ENCODE results near the gene OBSL1. TPM values are rescaled to one million over a fixed set of nuclear protein-coding genes. Genes with fewer than 3 reads are reported as not detected.

OBSL1 gene
- total RNA-seq, 1 donor from 2014 or later, result 0.59 TPM

DNA sequence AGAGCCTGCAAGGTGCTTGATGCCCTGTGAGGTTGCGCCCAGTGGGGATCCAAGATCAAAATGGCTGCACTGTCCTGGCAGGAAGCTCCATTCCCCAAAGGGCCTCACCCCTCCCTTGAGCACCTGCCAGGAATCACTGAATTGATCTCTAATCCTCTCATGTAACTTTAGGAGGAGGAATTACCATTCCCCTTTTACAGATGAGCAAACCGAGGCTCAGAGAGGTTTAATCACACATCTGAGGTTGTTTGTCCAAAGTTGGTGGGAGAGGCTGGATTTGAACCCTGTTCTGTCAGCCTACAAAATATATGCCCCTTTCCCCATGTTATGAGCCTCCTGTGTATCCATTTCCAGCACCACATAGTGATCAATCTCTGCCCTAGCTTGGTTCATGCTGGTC, 46.5 kb downstream of the OBSL1 start:
- no peak overlapping the region for H3K4me3 Mint-ChIP-seq (ENCODE audit: low read depth)
- peaks cover 2% of the 10 kb centered on the region for H3K4me1 Mint-ChIP-seq (ENCODE audit: low read depth)
- H3K36me3 Mint-ChIP-seq (ENCODE audit: low read depth), result no peaks in the 10 kb centered on the region
- H3K27me3 Mint-ChIP-seq (ENCODE audit: low read depth), result peaks cover 75% of the 10 kb centered on the region
- no peak for DNase-seq (ENCODE audit: low spot score)
- no peaks in the 10 kb centered on the region for H3K9me3 Mint-ChIP-seq
- no peak overlapping the region for H3K27ac Mint-ChIP-seq
- intact Hi-C loops (cut with micrococcal nuclease), result no loop called here

DNA sequence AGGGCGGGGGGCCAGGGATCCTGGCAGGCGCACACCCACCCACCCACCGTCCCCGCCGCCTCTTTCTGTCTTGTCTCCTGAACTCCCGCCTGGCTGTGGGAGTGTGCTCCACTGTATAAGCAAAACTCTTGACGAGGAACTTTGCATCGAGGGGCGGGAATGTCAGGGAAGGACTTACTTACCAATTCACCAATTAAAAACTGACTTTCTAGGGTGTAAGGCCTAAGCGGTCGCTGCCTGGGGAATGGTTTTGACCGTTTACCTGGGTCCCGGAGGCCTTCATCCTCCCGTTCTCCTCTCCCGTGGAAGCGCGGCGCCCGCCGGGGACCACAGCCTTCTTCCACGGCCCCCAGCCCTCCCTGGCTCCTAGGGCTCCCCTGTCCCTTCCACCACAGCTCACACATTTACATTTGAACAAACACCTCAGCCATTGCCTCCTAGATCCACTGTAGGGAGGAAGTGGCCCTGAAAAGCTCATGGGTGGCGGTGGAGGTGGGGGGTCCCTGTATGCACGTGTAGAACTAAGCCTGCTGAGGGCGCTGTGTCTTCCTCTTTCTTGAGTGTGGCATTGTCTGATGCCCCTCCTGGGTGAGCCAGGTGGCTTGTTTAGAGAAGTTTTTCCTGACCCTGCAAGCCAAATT, 48.2 kb downstream of the OBSL1 start:
- Mint-ChIP-seq H3K36me3 (ENCODE audit: low read depth) (no peaks in the 10 kb centered on the region), H3K27me3 (ENCODE audit: low read depth) (peaks cover 69% of the 10 kb centered on the region), H3K4me1 (ENCODE audit: low read depth) (peaks cover 2% of the 10 kb centered on the region), H3K9me3 (no peaks in the 10 kb centered on the region), H3K27ac (no peak overlapping the region), H3K4me3 (ENCODE audit: low read depth) (no peak overlapping the region)
- no peak for DNase-seq (ENCODE audit: low spot score)
- intact Hi-C loops (cut with micrococcal nuclease), result no loop called here

DNA sequence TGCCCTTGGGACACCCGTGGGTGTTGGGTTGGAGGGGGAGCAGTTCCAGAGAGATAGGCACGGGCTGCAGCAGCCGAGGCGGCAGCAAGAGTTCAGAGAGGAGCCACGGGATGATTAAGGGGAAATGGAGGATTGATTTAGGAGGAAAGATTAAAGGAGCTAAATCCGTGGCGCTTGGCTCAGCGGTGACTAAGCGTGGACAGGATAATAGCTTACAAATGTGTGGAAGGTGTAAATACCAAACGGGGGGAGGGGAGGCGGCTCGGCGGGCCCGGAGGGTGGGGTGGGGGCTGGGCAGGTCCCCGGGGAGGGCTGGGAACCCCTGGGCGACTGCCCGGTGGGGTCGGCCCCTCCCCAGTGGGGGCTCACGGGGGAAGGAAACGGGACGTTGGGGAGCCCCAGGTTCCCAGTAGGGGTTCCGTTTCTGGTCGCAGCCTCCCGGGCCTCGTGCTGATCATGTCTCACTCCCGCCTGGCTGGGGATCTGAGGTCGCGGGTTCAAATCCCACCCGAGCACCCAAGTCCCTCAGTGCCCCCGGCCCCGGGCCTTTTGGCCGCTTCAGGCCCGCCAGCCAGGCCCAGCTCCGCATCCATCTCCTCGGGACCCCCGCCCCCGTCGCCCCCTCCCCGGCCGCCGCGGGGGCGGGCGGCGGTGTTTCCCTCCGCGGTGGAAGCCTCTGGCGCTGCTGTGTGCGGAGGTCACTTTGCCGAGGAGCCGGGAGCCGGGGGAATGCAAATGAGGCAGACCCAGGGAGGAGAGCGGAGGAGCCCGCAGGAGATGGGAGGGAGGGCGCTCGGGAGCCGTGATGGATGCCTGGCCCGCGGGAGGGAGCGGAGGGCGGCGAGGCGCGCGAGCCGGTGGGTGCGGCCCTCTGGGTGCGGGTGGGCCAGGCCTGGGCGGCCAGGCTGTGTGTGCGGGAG, 49.0 kb downstream of the OBSL1 start:
- Mint-ChIP-seq H3K4me1 (ENCODE audit: low read depth) (peaks cover 2% of the 10 kb centered on the region), H3K36me3 (ENCODE audit: low read depth) (no peaks in the 10 kb centered on the region), H3K27me3 (ENCODE audit: low read depth) (peaks cover 69% of the 10 kb centered on the region), H3K4me3 (ENCODE audit: low read depth) (no peak overlapping the region), H3K27ac (no peak overlapping the region), H3K9me3 (no peaks in the 10 kb centered on the region)
- intact Hi-C loops (cut with micrococcal nuclease), result no loop called here
- DNase-seq (ENCODE audit: low spot score), result no peak

DNA sequence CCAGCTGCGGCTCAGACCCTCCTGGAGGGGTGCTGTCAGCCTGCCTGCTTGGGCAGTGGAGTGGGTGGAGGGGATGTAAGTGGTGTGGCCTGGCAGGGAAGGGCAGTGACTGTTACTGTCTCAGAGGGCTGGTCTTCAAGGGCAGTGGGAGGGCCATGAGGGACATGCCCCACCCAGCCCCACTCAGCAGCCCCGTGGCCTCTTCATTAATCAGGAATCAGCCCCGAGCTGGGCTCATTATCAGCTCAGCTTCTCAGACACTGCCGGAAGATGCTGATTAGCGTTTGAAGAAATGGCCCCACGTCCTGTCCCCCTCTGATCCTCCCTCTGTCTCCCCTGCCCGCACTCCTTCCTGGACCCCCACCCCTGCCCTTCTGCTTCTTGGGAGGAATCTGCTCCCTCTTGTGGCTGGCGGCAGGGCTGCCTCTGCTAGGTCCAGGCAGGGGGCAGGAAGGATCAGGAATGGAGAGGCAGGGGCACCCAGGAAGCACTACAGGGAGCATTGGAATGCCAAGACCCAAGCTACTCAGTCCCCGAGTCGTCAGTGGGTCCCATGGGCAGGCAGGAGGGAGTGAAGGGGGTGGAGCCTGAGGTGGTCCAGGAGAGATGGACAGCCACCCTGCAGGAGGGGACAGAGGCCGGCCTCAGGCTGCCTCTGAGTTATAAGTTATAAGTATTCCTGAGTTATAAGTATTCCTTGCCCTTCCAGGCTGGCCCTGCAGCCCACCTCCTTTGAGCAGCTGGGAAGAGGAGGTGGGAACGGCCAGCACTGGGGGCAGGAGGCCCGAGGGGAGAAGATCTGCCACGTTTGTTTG, 50.1 kb downstream of the OBSL1 start:
- Mint-ChIP-seq H3K4me1 (ENCODE audit: low read depth) (peaks cover 2% of the 10 kb centered on the region), H3K9me3 (no peaks in the 10 kb centered on the region), H3K4me3 (ENCODE audit: low read depth) (no peak overlapping the region), H3K27me3 (ENCODE audit: low read depth) (peaks cover 73% of the 10 kb centered on the region), H3K36me3 (ENCODE audit: low read depth) (no peaks in the 10 kb centered on the region), H3K27ac (no peak overlapping the region)
- no peak for DNase-seq (ENCODE audit: low spot score)
- intact Hi-C loops (cut with micrococcal nuclease), result no loop called here

DNA sequence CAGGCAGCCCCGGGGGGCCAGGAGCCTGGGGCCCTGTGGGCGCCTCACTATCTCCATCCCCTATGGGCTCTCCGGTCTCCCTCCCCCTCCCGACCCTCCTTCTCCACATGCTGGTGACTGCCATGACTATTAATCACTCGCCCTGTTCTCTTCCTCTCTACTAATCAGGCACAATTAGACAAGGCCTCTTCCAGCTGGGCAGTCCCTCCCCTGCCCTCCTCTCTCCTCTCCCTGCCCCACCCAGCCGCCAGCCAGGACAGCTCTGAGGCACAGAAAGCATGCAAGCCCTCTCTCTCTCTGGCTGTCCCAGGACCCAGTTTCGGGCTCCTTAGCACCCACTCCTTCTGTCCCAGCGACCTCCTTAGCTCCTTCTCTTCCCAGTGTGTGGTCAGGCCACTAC, 51.3 kb downstream of the OBSL1 start:
- intact Hi-C loops (cut with micrococcal nuclease), result no loop called here
- H3K4me1 Mint-ChIP-seq (ENCODE audit: low read depth), result peaks cover 2% of the 10 kb centered on the region
- no peaks in the 10 kb centered on the region for H3K36me3 Mint-ChIP-seq (ENCODE audit: low read depth)
- no peak for DNase-seq (ENCODE audit: low spot score)
- H3K4me3 Mint-ChIP-seq (ENCODE audit: low read depth), result no peak overlapping the region
- no peak overlapping the region for H3K27ac Mint-ChIP-seq
- peaks cover 71% of the 10 kb centered on the region for H3K27me3 Mint-ChIP-seq (ENCODE audit: low read depth)
- no peaks in the 10 kb centered on the region for H3K9me3 Mint-ChIP-seq

DNA sequence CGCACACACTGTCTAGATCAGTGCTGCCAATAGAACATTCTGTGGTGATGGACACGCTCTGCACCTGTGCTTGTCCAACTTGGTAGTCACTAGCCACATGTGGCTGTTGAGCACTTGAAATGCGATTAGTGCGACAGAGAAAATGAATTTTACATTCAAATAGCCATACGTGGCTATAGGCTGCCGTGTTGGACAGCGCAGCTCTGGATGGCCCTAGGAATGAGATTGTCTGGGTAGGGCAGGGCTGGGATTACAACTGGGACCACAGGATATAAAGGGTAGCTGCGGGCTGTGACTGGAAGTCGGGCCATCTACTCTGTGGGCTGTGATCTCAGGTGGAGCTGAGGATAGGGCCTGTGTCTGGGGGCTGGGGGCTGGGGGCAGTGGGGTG, 51.8 kb downstream of the OBSL1 start:
- no peaks in the 10 kb centered on the region for H3K9me3 Mint-ChIP-seq
- H3K4me3 Mint-ChIP-seq (ENCODE audit: low read depth), result no peak overlapping the region
- no peak overlapping the region for H3K27ac Mint-ChIP-seq
- intact Hi-C loops (cut with micrococcal nuclease), result no loop called here
- DNase-seq (ENCODE audit: low spot score), result no peak
- no peaks in the 10 kb centered on the region for H3K36me3 Mint-ChIP-seq (ENCODE audit: low read depth)
- peaks cover 67% of the 10 kb centered on the region for H3K27me3 Mint-ChIP-seq (ENCODE audit: low read depth)
- peaks cover 2% of the 10 kb centered on the region for H3K4me1 Mint-ChIP-seq (ENCODE audit: low read depth)

DNA sequence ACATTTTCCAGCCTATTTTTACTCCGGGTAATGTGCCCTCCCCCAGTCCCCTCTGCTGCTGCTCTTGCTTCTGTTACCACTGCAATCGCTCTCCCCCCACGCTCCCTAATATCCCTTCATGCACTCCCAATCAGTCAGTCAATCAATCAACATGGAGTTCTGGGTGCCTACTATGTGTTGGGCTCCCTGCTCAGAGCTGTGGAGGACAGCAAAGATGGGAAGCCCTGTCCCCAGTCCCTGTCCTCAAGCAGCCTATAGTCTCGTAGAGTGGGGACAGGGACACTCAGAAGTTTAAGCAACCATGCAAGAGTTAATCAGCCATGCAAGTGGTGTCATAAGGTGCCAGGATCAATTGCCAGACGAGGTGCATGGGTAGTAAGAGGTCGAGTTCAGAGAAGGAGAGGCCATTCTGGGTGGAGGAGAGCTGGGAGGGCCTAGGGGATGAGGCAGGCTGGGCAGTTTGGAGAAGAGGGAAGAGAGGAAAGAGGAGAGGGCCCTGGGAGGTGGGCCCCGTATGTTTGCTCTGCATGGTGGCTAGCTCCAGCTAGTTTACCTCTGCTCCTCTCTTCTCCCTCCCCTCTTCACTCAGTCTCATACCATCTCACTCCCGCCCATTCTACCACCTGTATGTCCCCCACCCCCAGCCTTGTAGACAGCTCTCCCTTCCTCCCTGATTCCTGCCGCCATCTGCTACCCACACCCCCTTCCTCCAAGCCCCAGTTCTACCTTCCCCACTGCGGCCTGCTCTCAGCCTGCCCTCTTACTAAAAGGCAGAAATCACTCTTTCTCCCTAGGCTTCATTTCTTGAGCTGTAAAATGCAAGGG, 53.2 kb downstream of the OBSL1 start:
- Mint-ChIP-seq H3K27me3 (ENCODE audit: low read depth) (peaks cover 65% of the 10 kb centered on the region), H3K9me3 (no peaks in the 10 kb centered on the region), H3K4me1 (ENCODE audit: low read depth) (peaks cover 2% of the 10 kb centered on the region), H3K4me3 (ENCODE audit: low read depth) (no peak overlapping the region), H3K27ac (no peak overlapping the region), H3K36me3 (ENCODE audit: low read depth) (no peaks in the 10 kb centered on the region)
- intact Hi-C loops (cut with micrococcal nuclease), result no loop called here
- DNase-seq (ENCODE audit: low spot score), result no peak

DNA sequence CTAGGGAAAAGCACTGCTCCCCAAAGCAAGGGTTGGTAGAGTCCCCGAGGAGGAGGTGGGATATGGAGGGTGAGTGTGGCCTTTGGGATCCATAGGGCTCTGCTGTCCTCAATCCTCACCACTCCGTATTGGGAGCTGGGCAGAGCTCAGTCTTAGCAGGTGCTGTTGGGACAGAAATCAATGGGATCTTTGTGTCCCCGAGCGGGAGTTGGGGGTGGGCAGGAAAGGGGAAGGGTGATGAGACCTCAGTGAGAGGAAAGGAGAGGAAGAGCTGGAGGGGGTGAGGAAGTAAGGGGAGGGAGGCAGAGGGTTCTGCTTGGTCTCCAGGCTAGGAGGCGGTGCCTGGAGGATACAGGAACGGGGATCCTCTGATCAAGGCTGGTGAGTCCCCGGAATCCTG, 54.5 kb downstream of the OBSL1 start:
- no peaks in the 10 kb centered on the region for H3K4me1 Mint-ChIP-seq (ENCODE audit: low read depth)
- H3K9me3 Mint-ChIP-seq, result no peaks in the 10 kb centered on the region
- no peak overlapping the region for H3K4me3 Mint-ChIP-seq (ENCODE audit: low read depth)
- no peaks in the 10 kb centered on the region for H3K36me3 Mint-ChIP-seq (ENCODE audit: low read depth)
- intact Hi-C loops (cut with micrococcal nuclease), result no loop called here
- H3K27me3 Mint-ChIP-seq (ENCODE audit: low read depth), result peaks cover 70% of the 10 kb centered on the region
- no peak for DNase-seq (ENCODE audit: low spot score)
- H3K27ac Mint-ChIP-seq, result no peak overlapping the region

DNA sequence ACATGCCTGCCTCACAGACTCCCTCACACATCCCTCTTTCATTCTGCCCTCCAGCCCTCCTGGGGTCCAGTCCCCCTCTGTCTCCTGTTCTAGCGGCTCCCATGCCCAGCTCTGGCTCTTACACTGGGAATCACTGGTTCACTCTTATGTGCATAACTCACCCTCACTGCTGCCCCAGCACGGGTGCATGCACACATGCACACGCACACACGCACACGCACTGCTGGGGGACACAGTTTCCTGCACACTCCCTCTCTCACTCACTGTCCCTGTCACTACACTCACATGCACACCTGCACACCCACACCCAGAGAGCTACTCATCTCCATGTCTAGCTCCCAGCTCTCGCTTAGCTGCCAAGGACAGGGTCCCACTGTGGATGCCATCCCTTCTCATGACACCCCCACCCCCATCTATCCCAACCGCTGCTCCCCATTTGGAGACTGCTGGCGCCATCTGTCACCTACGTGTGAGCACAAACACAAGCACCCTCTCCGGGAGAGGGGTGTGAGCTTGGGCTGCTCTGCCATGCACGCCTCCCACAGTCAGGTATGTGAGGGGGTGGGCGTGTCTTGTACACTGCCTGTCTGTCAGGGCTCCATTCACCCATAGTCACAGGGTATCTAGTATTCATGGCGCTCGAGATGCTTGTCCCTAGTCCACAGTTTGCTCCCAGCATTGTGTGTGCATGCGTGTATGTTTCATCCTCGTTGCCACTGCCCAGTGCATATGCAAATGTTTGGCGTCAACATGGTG, 55.3 kb downstream of the OBSL1 start:
- no peak overlapping the region for H3K27ac Mint-ChIP-seq
- DNase-seq (ENCODE audit: low spot score), result no peak
- H3K36me3 Mint-ChIP-seq (ENCODE audit: low read depth), result no peaks in the 10 kb centered on the region
- H3K4me3 Mint-ChIP-seq (ENCODE audit: low read depth), result no peak overlapping the region
- intact Hi-C loops (cut with micrococcal nuclease), result no loop called here
- no peaks in the 10 kb centered on the region for H3K4me1 Mint-ChIP-seq (ENCODE audit: low read depth)
- no peaks in the 10 kb centered on the region for H3K9me3 Mint-ChIP-seq
- peaks cover 69% of the 10 kb centered on the region for H3K27me3 Mint-ChIP-seq (ENCODE audit: low read depth)

DNA sequence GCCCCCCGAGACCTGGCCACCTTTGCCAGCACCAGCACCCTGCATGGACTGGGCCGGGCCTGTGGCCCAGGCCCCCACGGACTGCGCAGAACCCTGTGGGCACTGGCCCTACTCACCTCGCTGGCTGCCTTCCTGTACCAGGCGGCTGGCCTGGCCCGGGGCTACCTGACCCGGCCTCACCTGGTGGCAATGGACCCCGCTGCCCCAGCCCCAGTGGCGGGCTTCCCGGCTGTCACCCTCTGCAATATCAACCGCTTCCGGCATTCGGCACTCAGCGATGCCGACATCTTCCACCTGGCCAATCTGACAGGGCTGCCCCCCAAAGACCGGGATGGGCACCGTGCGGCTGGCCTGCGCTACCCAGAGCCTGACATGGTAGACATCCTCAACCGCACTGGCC, 56.5 kb downstream of the OBSL1 start:
- H3K4me1 Mint-ChIP-seq (ENCODE audit: low read depth), result peaks cover 5% of the 10 kb centered on the region
- H3K4me3 Mint-ChIP-seq (ENCODE audit: low read depth), result no peak overlapping the region
- H3K27me3 Mint-ChIP-seq (ENCODE audit: low read depth), result peaks cover 72% of the 10 kb centered on the region
- H3K36me3 Mint-ChIP-seq (ENCODE audit: low read depth), result no peaks in the 10 kb centered on the region
- no peaks in the 10 kb centered on the region for H3K9me3 Mint-ChIP-seq
- no peak overlapping the region for H3K27ac Mint-ChIP-seq
- intact Hi-C loops (cut with micrococcal nuclease), result no loop called here
- DNase-seq (ENCODE audit: low spot score), result no peak

DNA sequence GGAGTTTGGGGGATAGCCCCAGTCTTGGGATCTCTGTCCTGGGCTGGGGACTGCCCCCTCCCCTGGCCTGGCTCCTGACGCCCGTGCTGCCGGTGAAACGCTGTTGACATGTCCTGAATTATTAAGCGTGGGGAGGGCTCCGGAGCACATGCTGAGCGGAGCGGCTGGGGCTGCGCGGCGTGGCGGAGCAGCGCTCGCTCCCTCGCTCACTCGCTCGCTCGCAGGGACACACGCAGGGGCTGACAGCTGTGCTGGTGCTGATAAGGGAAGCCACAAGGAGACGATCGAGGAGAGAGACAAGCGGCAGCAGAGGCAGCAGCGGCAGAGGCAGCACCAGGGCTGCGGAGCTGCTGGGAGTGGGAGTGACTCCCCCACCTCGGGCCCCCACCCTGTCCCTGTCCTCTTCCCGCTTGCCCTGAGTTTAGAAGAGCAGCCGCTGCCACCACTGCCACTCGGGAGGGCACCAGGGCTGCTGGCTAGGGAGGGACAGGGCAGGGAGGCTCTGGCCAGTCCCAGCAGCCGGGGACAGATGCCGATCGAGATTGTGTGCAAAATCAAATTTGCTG, 57.1 kb downstream of the OBSL1 start, which contains the start of gene ASIC4:
Gene ASIC4 (plus strand): TSS at position 287 of the 566 bp plus-strand sequence. CDS start 243 bp downstream, at position 530.
- Mint-ChIP-seq H3K36me3 (ENCODE audit: low read depth) (no peaks in the 10 kb centered on the region), H3K9me3 (no peaks in the 10 kb centered on the region), H3K27me3 (ENCODE audit: low read depth) (peaks cover 74% of the 10 kb centered on the region), H3K4me1 (ENCODE audit: low read depth) (peaks cover 6% of the 10 kb centered on the region), H3K27ac (no peak within 1 kb of the TSS), H3K4me3 (ENCODE audit: low read depth) (no peak within 1 kb of the TSS)
- DNase-seq (ENCODE audit: low spot score), result no peak
- intact Hi-C loops (cut with micrococcal nuclease), result no loop called here

Data from activated T-helper 2 cell treated with anti-CD3 and anti-CD28 coated beads, Interferon-gamma antibody, Interleukin-2, Interleukin-4, amounts not matched to agents 10 μg/mL and 5 μg/mL and 100 μg/mL, durations not matched to agents 14 hours and 24 hours and 36 hours (primary cell).